Right cardiac atrium (tissue), 5 donors: ENCODE results near the gene RAMP3. TPM values are rescaled to one million over a fixed set of nuclear protein-coding genes. Genes with fewer than 3 reads are reported as not detected.
A peak's percentile ranks its signal among the peaks of the same experiment; 100 is the strongest.
"Not testable (repeated sequence)": the region's sequence is repeated elsewhere in the genome, so short reads cannot be mapped to it uniquely, and the experiment has no call there.

Source experiments
- ATAC-seq, 2 donors: fragments of 200-7000 bp; cut with Tn5 transposase; one replicate each; pipeline versions ENCODE4 v1.8.0 to v1.9.1; 2020; ENCODE audit warnings: moderate library complexity in 2 of 2, mild to moderate bottlenecking in 1 of 2
- DNase-seq, 3 donors: peaks; one replicate each; pipeline ENCODE4 v3.0.0-alpha.2; 2020
- H3K27ac ChIP-seq: one replicate; pipeline ENCODE4 v1.5.1; 2013; ENCODE audit warnings: mild to moderate bottlenecking, low read length, control low read depth, moderate library complexity
- H3K27me3 ChIP-seq: one replicate; pipeline ENCODE4 v1.6.1; 2013; ENCODE audit not compliant: control insufficient read depth, insufficient read depth
- H3K4me1 ChIP-seq: one replicate; pipeline ENCODE4 v1.6.1; 2013; ENCODE audit warnings: low read length; ENCODE audit not compliant: control insufficient read depth, insufficient read depth
- H3K4me3 ChIP-seq: one replicate; pipeline ENCODE4 v1.5.1; 2013; ENCODE audit warnings: low read length, control low read depth
- H3K9me3 ChIP-seq: one replicate; pipeline ENCODE4 v1.6.1; 2013; ENCODE audit warnings: low read length; ENCODE audit not compliant: control insufficient read depth
- WGBS: extraction: QIAGEN DNeasy Blood & Tissue Kit; methylation state at CpG from one replicate; pipeline ENCODE4 v1.1.7; 2013; 5-methylcytosine and 5-hydroxymethylcytosine counted together
- intact Hi-C, 4 donors: fragments of 100-400 bp; cut with DNase I; formaldehyde crosslinking; loops; one replicate each; pipeline versions ENCODE4 v1.11.0 to v1.14.0; 2022 to 2023
- polyA plus RNA-seq: library from polyadenylated mRNA; stranded (reverse); fragments of 200-250 nt; gene quantifications from one replicate; pipeline ENCODE4 v1.2.3, GENCODE V29; 2013
- total RNA-seq, 4 donors: library from RNA; stranded (reverse); fragmentation: NEBNext Ultra II Directional; extraction: Animal tissue kit (Norgen Biotek cat#: 25700); gene quantifications; one replicate each; pipeline ENCODE4 v1.2.1, GENCODE V29; 2021
- donor health status: healthy with polysubstance abuse.
- donor health status: DM: no; HTN: yes; CAD: no.
- donor health status: DM: no; HTN: no; CAD: no.
- donor health status: DM: no; HTN: yes; CAD: no; lungs with severe emphysema.
- donor health status: DM: yes; HTN: yes; CAD: no.

RAMP3 gene
- total and polyA plus RNA-seq, 5 donors = 22.2 to 58.4 (median 37.4) TPM

GRCh38 chr7:45147858-45148652 is 9.5 kb upstream of the RAMP3 start:
- DNase-seq (no peak), ATAC-seq (no peak)
- Histone ChIP-seq H3K27ac (no peak overlapping the region), H3K27me3 (no peaks in the 10 kb centered on the region), H3K9me3 (no peaks in the 10 kb centered on the region), H3K4me3 (no peak overlapping the region), H3K4me1 (no peaks in the 10 kb centered on the region)
- intact Hi-C loops = no loop called here
- WGBS = 53% methylated on average over 32 of the region's 32 CpGs

- Histone ChIP-seq H3K4me1 (no peaks in the 10 kb centered on the region), H3K27ac (no peak overlapping the region), H3K9me3 (no peaks in the 10 kb centered on the region), H3K4me3 (no peak overlapping the region), H3K27me3 (no peaks in the 10 kb centered on the region)
- no peak for DNase-seq
- intact Hi-C loops = no loop called here
- no peak for ATAC-seq
- WGBS = 83% methylated on average over 10 of the region's 10 CpGs
These were observed 9.0 kb upstream of the RAMP3 start for GRCh38 chr7:45148653-45148973.

- ATAC-seq (no peak), DNase-seq (no peak)
- intact Hi-C loops = loop anchor here in 3 of 4 donors (5.0 to 10.0 kb wide), 2 partner anchors 705 to 708 kb away; no protein-coding TSS in a partner anchor
- no peak overlapping the region for H3K27ac ChIP-seq
- H3K27me3 ChIP-seq = no peaks in the 10 kb centered on the region
- WGBS = 75% methylated on average over 5 of the region's 5 CpGs
- H3K4me1 ChIP-seq = no peaks in the 10 kb centered on the region
- H3K4me3 ChIP-seq = no peak overlapping the region
- H3K9me3 ChIP-seq = no peaks in the 10 kb centered on the region
These were observed 8.0 kb upstream of the RAMP3 start for GRCh38 chr7:45149606-45150005.

GRCh38 chr7:45150199-45150598 is 7.4 kb upstream of the RAMP3 start:
- H3K27me3 ChIP-seq = no peaks in the 10 kb centered on the region
- intact Hi-C loops = loop anchor here in 3 of 4 donors (5.0 to 10.0 kb wide), 2 partner anchors 705 to 707 kb away; no protein-coding TSS in a partner anchor
- no peaks in the 10 kb centered on the region for H3K9me3 ChIP-seq
- peak in 1 of 3 donors; percentile 13 for DNase-seq
- no peak overlapping the region for H3K4me3 ChIP-seq
- no peak for ATAC-seq
- no peaks in the 10 kb centered on the region for H3K4me1 ChIP-seq
- no peak overlapping the region for H3K27ac ChIP-seq
- WGBS = 85% methylated on average over 11 of the region's 11 CpGs

GRCh38 chr7:45151131-45151684 is 6.4 kb upstream of the RAMP3 start:
- Histone ChIP-seq H3K27ac (no peak overlapping the region), H3K4me1 (no peaks in the 10 kb centered on the region), H3K4me3 (no peak overlapping the region), H3K27me3 (no peaks in the 10 kb centered on the region), H3K9me3 (no peaks in the 10 kb centered on the region)
- intact Hi-C loops = loop anchor here in 3 of 4 donors (5.0 to 10.0 kb wide), 2 partner anchors 704 to 706 kb away; no protein-coding TSS in a partner anchor
- 70% methylated on average over 9 of the region's 9 CpGs for WGBS
- no peak for DNase-seq
- no peak for ATAC-seq

GRCh38 chr7:45151967-45152366 is 5.6 kb upstream of the RAMP3 start:
- no peak overlapping the region for H3K27ac ChIP-seq
- DNase-seq (no peak), ATAC-seq (no peak)
- intact Hi-C loops = loop anchor here in 3 of 4 donors (5.0 to 10.0 kb wide), 2 partner anchors 703 to 705 kb away; no protein-coding TSS in a partner anchor
- H3K4me1 ChIP-seq = no peaks in the 10 kb centered on the region
- no peaks in the 10 kb centered on the region for H3K27me3 ChIP-seq
- H3K9me3 ChIP-seq = no peaks in the 10 kb centered on the region
- WGBS = 52% methylated on average over 3 of the region's 3 CpGs
- H3K4me3 ChIP-seq = no peak overlapping the region

- ATAC-seq = no peak
- no peak overlapping the region for H3K27ac ChIP-seq
- H3K4me1 ChIP-seq = no peaks in the 10 kb centered on the region
- 45% methylated on average over 3 of the region's 3 CpGs for WGBS
- DNase-seq = peak in 1 of 3 donors; percentile 4
- H3K9me3 ChIP-seq = no peaks in the 10 kb centered on the region
- intact Hi-C loops = loop anchor here in 3 of 4 donors (5.0 to 10.0 kb wide), 2 partner anchors 702 to 704 kb away; no protein-coding TSS in a partner anchor
- no peaks in the 10 kb centered on the region for H3K27me3 ChIP-seq
- no peak overlapping the region for H3K4me3 ChIP-seq
These were observed 4.4 kb upstream of the RAMP3 start for GRCh38 chr7:45153233-45153632.

- not testable (repeated sequence) for H3K27ac ChIP-seq, H3K9me3 ChIP-seq, H3K27me3 ChIP-seq, ATAC-seq, H3K4me1 ChIP-seq, H3K4me3 ChIP-seq
- intact Hi-C loops = loop anchor here (2.0 to 10.0 kb wide), 3 partner anchors 107 to 703 kb away; no protein-coding TSS in a partner anchor
- peak in 1 of 3 donors; percentile 23 for DNase-seq
- 89% methylated on average over 8 of the region's 8 CpGs for WGBS
These were observed 3.7 kb upstream of the RAMP3 start for GRCh38 chr7:45153861-45154260.

GRCh38 chr7:45155357-45155900 is 2.2 kb upstream of the RAMP3 start:
- no peak overlapping the region for H3K4me3 ChIP-seq
- intact Hi-C loops = loop anchor here (2.0 to 10.0 kb wide), 3 partner anchors 102 to 699 kb away; no protein-coding TSS in a partner anchor
- 91% methylated on average over 9 of the region's 9 CpGs for WGBS
- H3K27ac ChIP-seq = no peak overlapping the region
- no peaks in the 10 kb centered on the region for H3K4me1 ChIP-seq
- peak in 1 of 3 donors; percentile 28 for DNase-seq
- no peaks in the 10 kb centered on the region for H3K27me3 ChIP-seq
- no peaks in the 10 kb centered on the region for H3K9me3 ChIP-seq
- ATAC-seq = no peak

GRCh38 chr7:45155941-45156340 is 1.6 kb upstream of the RAMP3 start:
- H3K9me3 ChIP-seq = no peaks in the 10 kb centered on the region
- DNase-seq = peak in 1 of 3 donors; percentile 24
- no peaks in the 10 kb centered on the region for H3K4me1 ChIP-seq
- no peak for ATAC-seq
- H3K27ac ChIP-seq = no peak overlapping the region
- H3K27me3 ChIP-seq = no peaks in the 10 kb centered on the region
- intact Hi-C loops = loop anchor here (2.0 to 10.0 kb wide), 3 partner anchors 101 to 699 kb away; no protein-coding TSS in a partner anchor
- WGBS = 88% methylated on average over 4 of the region's 4 CpGs
- H3K4me3 ChIP-seq = no peak overlapping the region
